Coronary artery (tissue), 2 donors: ENCODE results near the gene KHDRBS1.
"Not testable (repeated sequence)": the region's sequence is repeated elsewhere in the genome, so short reads cannot be mapped to it uniquely, and the experiment has no call there.

Source experiments
- DNase-seq: peaks from one replicate; pipeline ENCODE4 v3.0.0-alpha.2; 2017; ENCODE audit warnings: low spot score
- H3K27ac ChIP-seq, 2 donors: fragments of 200-600 bp; sonication (generic); one replicate each; pipeline ENCODE4 v1.5.1; 2016 to 2019
- H3K4me3 ChIP-seq: fragments of 200-600 bp; sonication (generic); 2 replicates; pipeline ENCODE4 v1.5.1; 2016; ENCODE audit warnings: mild to moderate bottlenecking, moderate library complexity
- CTCF ChIP-seq: fragments of 200-600 bp; sonication (generic); IDR thresholded peaks from one replicate; pipeline ENCODE4 v1.5.1; 2019; ENCODE audit warnings: antibody characterized with exemption

The KHDRBS1 gene

GRCh38 chr1:31995263-31995662 lies 18.4 kb upstream of the KHDRBS1 start:
- no peak for DNase-seq
- no peak overlapping the region for H3K4me3 ChIP-seq
- TF ChIP-seq CTCF = no peak
- H3K27ac ChIP-seq = no peak overlapping the region

- not testable (repeated sequence) for DNase-seq, H3K27ac ChIP-seq, H3K4me3 ChIP-seq
Measured at GRCh38 chr1:31996121-31996520, 17.5 kb upstream of the KHDRBS1 start.

GRCh38 chr1:32001863-32002262 lies 11.8 kb upstream of the KHDRBS1 start:
- TF ChIP-seq CTCF = no peak
- Histone ChIP-seq H3K4me3 (no peak overlapping the region), H3K27ac (no peak overlapping the region)
- DNase-seq = no peak

- not testable (repeated sequence) for H3K27ac ChIP-seq, H3K4me3 ChIP-seq, DNase-seq
Measured at GRCh38 chr1:32002285-32002684, 11.4 kb upstream of the KHDRBS1 start.

- TF ChIP-seq CTCF = no peak
Measured at GRCh38 chr1:32005522-32005921, 8.1 kb upstream of the KHDRBS1 start.

GRCh38 chr1:32007591-32007940 lies 6.1 kb upstream of the KHDRBS1 start:
- H3K27ac ChIP-seq = no peak overlapping the region
- no peak for TF ChIP-seq CTCF
- DNase-seq = no peak

More at GRCh38 chr1:32005522-32005921, 8.1 kb upstream of the KHDRBS1 start:
- Histone ChIP-seq H3K4me3 (no peak overlapping the region), H3K27ac (no peak overlapping the region)
- no peak for DNase-seq

GRCh38 chr1:32010246-32010645 lies 3.4 kb upstream of the KHDRBS1 start:
- no peak overlapping the region for H3K27ac ChIP-seq
- H3K4me3 ChIP-seq = no peak overlapping the region
- no peak for DNase-seq
- TF ChIP-seq CTCF = no peak

More at GRCh38 chr1:32007591-32007940, 6.1 kb upstream of the KHDRBS1 start:
- H3K4me3 ChIP-seq = no peak overlapping the region

- no peak for DNase-seq
- H3K4me3 ChIP-seq = peak overlapping the region; percentile 81
- H3K27ac ChIP-seq = peak overlapping the region; percentile 94 to 98
- no peak for TF ChIP-seq CTCF
Measured at GRCh38 chr1:32012709-32013385, 821 bp upstream of the KHDRBS1 start.
